ENCODE measurements around the gene MLC1.

Gene MLC1

GRCh38 chr22:50056214-50056972 lies 28.8 kb downstream of the MLC1 start:
- no peak overlapping the region for H2BK5ac ChIP-seq (ENCODE audit: low read length)
- no peak for DNase-seq (ENCODE audit: low spot score)
- no peak overlapping the region for H3K14ac ChIP-seq (ENCODE audit: low read length)

GRCh38 chr22:50053861-50054260 lies 31.4 kb downstream of the MLC1 start:
- no CpG with 5 or more reads among the region's 18 CpGs for WGBS, 2 donors (ENCODE audit: extremely low coverage in 2 of 2, insufficient read length in 2 of 2, insufficient replicate concordance in 1 of 2)
- H3K23ac ChIP-seq (ENCODE audit: low read depth, low read length, poor library complexity): no peak overlapping the region
- no peak for DNase-seq (ENCODE audit: low spot score)
- H3K4ac ChIP-seq (ENCODE audit: low read length): no peak overlapping the region
- no peak overlapping the region for H2AK5ac ChIP-seq (ENCODE audit: low read depth, low read length)
- H3K18ac ChIP-seq (ENCODE audit: low read length): no peak overlapping the region
- peaks cover 2% of the 10 kb centered on the region in 2 donors for H3K4me1 ChIP-seq (ENCODE audit: control insufficient read depth in 2 of 2, insufficient read depth in 1 of 2, low read depth in 1 of 2, low read length in 2 of 2)
- H2BK120ac ChIP-seq (ENCODE audit: low read depth, low read length): no peak overlapping the region
- H3K27me3 ChIP-seq (ENCODE audit: control insufficient read depth in 3 of 3, insufficient read depth in 3 of 3, low read depth in 1 of 3, low read length in 3 of 3): peaks cover 0 to 8% (median 0%) of the 10 kb centered on the region in 3 experiments
- H3K9me3 ChIP-seq (replicated peaks in 1 of 2; ENCODE audit: control insufficient read depth in 2 of 2, insufficient read depth in 1 of 2, low read depth in 1 of 2, low read length in 2 of 2): peaks cover 0 to 5% of the 10 kb centered on the region in 2 donors
- H2AFZ ChIP-seq (ENCODE audit: low read length): no peak overlapping the region
- no peak overlapping the region for H3K4me2 ChIP-seq (ENCODE audit: insufficient read depth, low read length, poor library complexity, severe bottlenecking)
- H2BK15ac ChIP-seq (ENCODE audit: low read length): no peak overlapping the region
- H4K8ac ChIP-seq (ENCODE audit: low read depth, low read length): no peak overlapping the region
- no peak overlapping the region for H3K4me3 ChIP-seq (ENCODE audit: low read length in 2 of 2)
- no peaks in the 10 kb centered on the region for H3K36me3 ChIP-seq (replicated peaks in 1 of 2; ENCODE audit: control insufficient read depth in 2 of 2, insufficient read depth in 2 of 2, low read length in 2 of 2)
- H3K27ac ChIP-seq (replicated peaks; ENCODE audit: low read length): no peak overlapping the region
- H3K9ac ChIP-seq (ENCODE audit: low read depth, low read length, poor library complexity): no peak overlapping the region
- H3K14ac ChIP-seq (ENCODE audit: low read length): no peak overlapping the region
- H4K91ac ChIP-seq (ENCODE audit: low read depth, low read length, poor library complexity): no peak overlapping the region
- peaks cover 2% of the 10 kb centered on the region for H3K79me1 ChIP-seq (ENCODE audit: low read depth, low read length)
- no peak overlapping the region for H2BK12ac ChIP-seq (ENCODE audit: low read length)
- no peak overlapping the region for H2BK5ac ChIP-seq (ENCODE audit: low read length)

More at GRCh38 chr22:50056214-50056972, 28.8 kb downstream of the MLC1 start:
- Histone ChIP-seq H2BK15ac (ENCODE audit: low read length) (peak overlapping the region; percentile 67), H2AFZ (ENCODE audit: low read length) (no peak overlapping the region), H3K36me3 (replicated peaks in 1 of 2; ENCODE audit: control insufficient read depth in 2 of 2, insufficient read depth in 2 of 2, low read length in 2 of 2) (no peaks in the 10 kb centered on the region), H3K9ac (ENCODE audit: low read depth, low read length, poor library complexity) (no peak overlapping the region), H3K9me3 (replicated peaks in 1 of 2; ENCODE audit: control insufficient read depth in 2 of 2, insufficient read depth in 1 of 2, low read depth in 1 of 2, low read length in 2 of 2) (peaks cover 0 to 5% of the 10 kb centered on the region in 2 donors), H3K4me1 (ENCODE audit: control insufficient read depth in 2 of 2, insufficient read depth in 1 of 2, low read depth in 1 of 2, low read length in 2 of 2) (peaks cover 11% of the 10 kb centered on the region in 2 donors), H3K4me2 (ENCODE audit: insufficient read depth, low read length, poor library complexity, severe bottlenecking) (no peak overlapping the region), H2BK12ac (ENCODE audit: low read length) (no peak overlapping the region), H2BK120ac (ENCODE audit: low read depth, low read length) (no peak overlapping the region), H3K27ac (replicated peaks; ENCODE audit: low read length) (no peak overlapping the region), H3K18ac (ENCODE audit: low read length) (peak overlapping the region; percentile 46), H3K4me3 (ENCODE audit: low read length in 2 of 2) (no peak overlapping the region), H2AK5ac (ENCODE audit: low read depth, low read length) (peak overlapping the region; percentile 13), H3K27me3 (ENCODE audit: control insufficient read depth in 3 of 3, insufficient read depth in 3 of 3, low read depth in 1 of 3, low read length in 3 of 3) (peaks cover 0 to 9% (median 0%) of the 10 kb centered on the region in 3 experiments), H3K4ac (ENCODE audit: low read length) (no peak overlapping the region), H4K91ac (ENCODE audit: low read depth, low read length, poor library complexity) (no peak overlapping the region), H3K79me1 (ENCODE audit: low read depth, low read length) (peaks cover 2% of the 10 kb centered on the region), H3K23ac (ENCODE audit: low read depth, low read length, poor library complexity) (no peak overlapping the region), H4K8ac (ENCODE audit: low read depth, low read length) (no peak overlapping the region)
- WGBS, 2 donors (ENCODE audit: extremely low coverage in 2 of 2, insufficient read length in 2 of 2, insufficient replicate concordance in 1 of 2): no CpG with 5 or more reads among the region's 34 CpGs

GRCh38 chr22:50051930-50052329 lies 33.3 kb downstream of the MLC1 start:
- Histone ChIP-seq H3K9ac (ENCODE audit: low read depth, low read length, poor library complexity) (no peak overlapping the region), H3K4me1 (ENCODE audit: control insufficient read depth in 2 of 2, insufficient read depth in 1 of 2, low read depth in 1 of 2, low read length in 2 of 2) (peaks cover 0 to 2% of the 10 kb centered on the region in 2 donors), H3K9me3 (replicated peaks in 1 of 2; ENCODE audit: control insufficient read depth in 2 of 2, insufficient read depth in 1 of 2, low read depth in 1 of 2, low read length in 2 of 2) (peaks cover 0 to 5% of the 10 kb centered on the region in 2 donors), H4K8ac (ENCODE audit: low read depth, low read length) (no peak overlapping the region), H3K18ac (ENCODE audit: low read length) (peak overlapping the region; percentile 64), H2BK120ac (ENCODE audit: low read depth, low read length) (no peak overlapping the region), H3K4ac (ENCODE audit: low read length) (no peak overlapping the region), H3K23ac (ENCODE audit: low read depth, low read length, poor library complexity) (no peak overlapping the region), H4K91ac (ENCODE audit: low read depth, low read length, poor library complexity) (no peak overlapping the region), H2AFZ (ENCODE audit: low read length) (no peak overlapping the region), H3K4me3 (ENCODE audit: low read length in 2 of 2) (no peak overlapping the region), H2BK15ac (ENCODE audit: low read length) (no peak overlapping the region), H2AK5ac (ENCODE audit: low read depth, low read length) (peak overlapping the region; percentile 45), H3K27me3 (ENCODE audit: control insufficient read depth in 3 of 3, insufficient read depth in 3 of 3, low read depth in 1 of 3, low read length in 3 of 3) (peaks cover 0 to 7% (median 0%) of the 10 kb centered on the region in 3 experiments), H3K14ac (ENCODE audit: low read length) (no peak overlapping the region), H3K4me2 (ENCODE audit: insufficient read depth, low read length, poor library complexity, severe bottlenecking) (no peak overlapping the region), H3K79me1 (ENCODE audit: low read depth, low read length) (peaks cover 2% of the 10 kb centered on the region), H2BK5ac (ENCODE audit: low read length) (no peak overlapping the region), H3K36me3 (replicated peaks in 1 of 2; ENCODE audit: control insufficient read depth in 2 of 2, insufficient read depth in 2 of 2, low read length in 2 of 2) (no peaks in the 10 kb centered on the region), H2BK12ac (ENCODE audit: low read length) (no peak overlapping the region), H3K27ac (replicated peaks; ENCODE audit: low read length) (no peak overlapping the region)
- no CpG with 5 or more reads among the region's 18 CpGs for WGBS, 2 donors (ENCODE audit: extremely low coverage in 2 of 2, insufficient read length in 2 of 2, insufficient replicate concordance in 1 of 2)
- no peak for DNase-seq (ENCODE audit: low spot score)

GRCh38 chr22:50049299-50050195 lies 35.7 kb downstream of the MLC1 start:
- H3K14ac ChIP-seq (ENCODE audit: low read length): peak overlapping the region; percentile 64
- no peak overlapping the region for H2AK5ac ChIP-seq (ENCODE audit: low read depth, low read length)
- H2AFZ ChIP-seq (ENCODE audit: low read length): no peak overlapping the region
- peaks cover 4% of the 10 kb centered on the region for H3K79me1 ChIP-seq (ENCODE audit: low read depth, low read length)
- H3K9ac ChIP-seq (ENCODE audit: low read depth, low read length, poor library complexity): peak overlapping the region; percentile 15
- no peak overlapping the region for H4K91ac ChIP-seq (ENCODE audit: low read depth, low read length, poor library complexity)
- peaks cover 0 to 5% of the 10 kb centered on the region in 2 donors for H3K9me3 ChIP-seq (replicated peaks in 1 of 2; ENCODE audit: control insufficient read depth in 2 of 2, insufficient read depth in 1 of 2, low read depth in 1 of 2, low read length in 2 of 2)
- no peak overlapping the region for H4K8ac ChIP-seq (ENCODE audit: low read depth, low read length)
- H2BK120ac ChIP-seq (ENCODE audit: low read depth, low read length): no peak overlapping the region
- H3K36me3 ChIP-seq (replicated peaks in 1 of 2; ENCODE audit: control insufficient read depth in 2 of 2, insufficient read depth in 2 of 2, low read length in 2 of 2): no peaks in the 10 kb centered on the region
- WGBS, 2 donors (ENCODE audit: extremely low coverage in 2 of 2, insufficient read length in 2 of 2, insufficient replicate concordance in 1 of 2): no CpG with 5 or more reads among the region's 36 CpGs
- H2BK12ac ChIP-seq (ENCODE audit: low read length): no peak overlapping the region
- H3K27ac ChIP-seq (replicated peaks; ENCODE audit: low read length): no peak overlapping the region
- H2BK5ac ChIP-seq (ENCODE audit: low read length): no peak overlapping the region
- no peak overlapping the region for H3K4me3 ChIP-seq (ENCODE audit: low read length in 2 of 2)
- no peak overlapping the region for H3K4me2 ChIP-seq (ENCODE audit: insufficient read depth, low read length, poor library complexity, severe bottlenecking)
- peak overlapping the region; percentile 27 for H2BK15ac ChIP-seq (ENCODE audit: low read length)
- DNase-seq (ENCODE audit: low spot score): no peak
- peak overlapping the region; percentile 37 for H3K4ac ChIP-seq (ENCODE audit: low read length)
- H3K23ac ChIP-seq (ENCODE audit: low read depth, low read length, poor library complexity): no peak overlapping the region
- H3K27me3 ChIP-seq (ENCODE audit: control insufficient read depth in 3 of 3, insufficient read depth in 3 of 3, low read depth in 1 of 3, low read length in 3 of 3): peaks cover 0 to 8% (median 0%) of the 10 kb centered on the region in 3 experiments
- H3K18ac ChIP-seq (ENCODE audit: low read length): peak overlapping the region; percentile 77
- peaks cover 0 to 2% of the 10 kb centered on the region in 2 donors for H3K4me1 ChIP-seq (ENCODE audit: control insufficient read depth in 2 of 2, insufficient read depth in 1 of 2, low read depth in 1 of 2, low read length in 2 of 2)
